Activated naive CD4-positive, alpha-beta T cell treated with anti-CD3 and anti-CD28 coated beads for 36 hours (primary cell): ENCODE measurements around the gene NOX3. TPM values are rescaled to one million over a fixed set of nuclear protein-coding genes. Genes with fewer than 3 reads are reported as not detected.
"Not testable (repeated sequence)": the region's sequence is repeated elsewhere in the genome, so short reads cannot be mapped to it uniquely, and the experiment has no call there.

Experiments
- CTCF ChIA-PET: fragments of 350-600 bp; sonication (Branson Sonifier 250); formaldehyde crosslinking; loops from one replicate; lab custom pipeline; 2021; ENCODE audit warnings: antibody characterized with exemption; lab: Charles Lee
- DNase-seq: peaks from one replicate; pipeline ENCODE4 v3.0.0-alpha.2; 2020
- H3K27ac Mint-ChIP-seq: one replicate; pipeline ENCODE4 v1.8.0; 2021; ENCODE audit warnings: mild to moderate bottlenecking, mixed read lengths
- H3K27me3 Mint-ChIP-seq: one replicate; pipeline ENCODE4 v1.8.0; 2021; ENCODE audit warnings: low read depth, mixed read lengths
- H3K36me3 Mint-ChIP-seq: one replicate; pipeline ENCODE4 v1.8.0; 2021; ENCODE audit warnings: low read depth, mixed read lengths
- H3K4me1 Mint-ChIP-seq: one replicate; pipeline ENCODE4 v1.8.0; 2021; ENCODE audit warnings: low read depth, mixed read lengths
- H3K4me3 Mint-ChIP-seq: one replicate; pipeline ENCODE4 v1.8.0; 2021; ENCODE audit warnings: mild to moderate bottlenecking, moderate library complexity, mixed read lengths
- H3K9me3 Mint-ChIP-seq: one replicate; pipeline ENCODE4 v1.8.0; 2021; ENCODE audit warnings: mixed read lengths
- intact Hi-C: fragments of 100-400 bp; cut with micrococcal nuclease; formaldehyde crosslinking; loops from one replicate; pipeline ENCODE4 v1.15.1; 2023
- total RNA-seq, 2 experiments: library from RNA; stranded (reverse); gene quantifications; one replicate each; pipeline ENCODE4 v1.2.3, GENCODE V29; 2021

Gene NOX3
- total RNA-seq, 2 experiments from 2014 or later: not detected

- H3K4me3 Mint-ChIP-seq: no peak overlapping the region
These were observed 81.0 kb downstream of the NOX3 start for GRCh38 chr6:155374681-155375080.

DNA sequence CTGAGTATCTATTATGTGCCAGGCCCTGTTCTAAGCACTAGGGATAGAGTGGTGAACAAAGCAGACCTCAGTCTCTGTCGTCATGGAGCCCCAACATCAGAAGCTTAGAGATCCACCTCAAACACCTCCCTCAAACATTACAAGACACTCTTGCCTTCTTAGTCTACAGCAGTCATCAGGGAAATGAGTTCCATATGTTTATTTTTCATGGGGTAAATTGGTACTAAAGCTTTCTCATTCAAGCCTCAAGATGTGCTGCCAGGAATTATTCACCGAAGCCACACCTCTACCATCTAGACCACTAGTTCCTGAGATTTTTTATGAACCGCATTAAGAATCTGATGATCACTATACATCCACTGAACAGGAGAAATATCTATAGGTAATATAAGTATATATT, 82.4 kb downstream of the NOX3 start:
- intact Hi-C loops: no loop called here
- H3K4me1 Mint-ChIP-seq: no peaks in the 10 kb centered on the region
- CTCF ChIA-PET: no interaction called here
- H3K4me3 Mint-ChIP-seq: no peak overlapping the region
- H3K27me3 Mint-ChIP-seq: no peaks in the 10 kb centered on the region
- no peaks in the 10 kb centered on the region for H3K9me3 Mint-ChIP-seq
- no peak overlapping the region for H3K27ac Mint-ChIP-seq
- H3K36me3 Mint-ChIP-seq: no peaks in the 10 kb centered on the region
- DNase-seq: no peak

More at GRCh38 chr6:155374681-155375080, 81.0 kb downstream of the NOX3 start:
- intact Hi-C loops: no loop called here
- no peak for DNase-seq
- Mint-ChIP-seq H3K4me1 (no peaks in the 10 kb centered on the region), H3K27ac (no peak overlapping the region), H3K9me3 (no peaks in the 10 kb centered on the region), H3K27me3 (no peaks in the 10 kb centered on the region), H3K36me3 (no peaks in the 10 kb centered on the region)
- CTCF ChIA-PET: no interaction called here

- H3K27ac Mint-ChIP-seq: no peak overlapping the region
- H3K4me3 Mint-ChIP-seq: no peak overlapping the region
- CTCF ChIA-PET: no interaction called here
- H3K27me3 Mint-ChIP-seq: no peaks in the 10 kb centered on the region
- no peaks in the 10 kb centered on the region for H3K36me3 Mint-ChIP-seq
- no peaks in the 10 kb centered on the region for H3K4me1 Mint-ChIP-seq
- DNase-seq: no peak
- no peaks in the 10 kb centered on the region for H3K9me3 Mint-ChIP-seq
- intact Hi-C loops: no loop called here
These were observed 83.4 kb downstream of the NOX3 start for GRCh38 chr6:155372256-155372655.

DNA sequence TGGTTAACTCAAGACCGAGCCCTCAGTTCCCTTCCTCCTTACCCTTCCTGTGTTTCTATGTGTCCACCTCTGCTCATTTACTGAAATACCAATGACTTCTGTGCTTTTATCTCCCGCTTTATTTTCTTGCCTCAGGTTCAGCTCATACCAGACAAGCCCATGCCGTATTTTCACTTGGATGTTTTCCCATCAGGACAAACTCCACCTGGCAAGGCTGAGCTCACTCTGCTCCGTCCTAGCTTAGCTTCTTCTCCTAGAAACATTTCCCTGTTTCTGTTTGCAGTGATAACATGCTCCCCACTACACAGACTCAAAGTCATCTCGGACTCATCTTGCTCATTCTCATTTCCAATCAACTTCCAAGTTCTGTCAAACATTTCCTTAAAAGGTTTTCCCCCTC, 84.4 kb downstream of the NOX3 start:
- Mint-ChIP-seq H3K27me3 (no peaks in the 10 kb centered on the region), H3K9me3 (no peaks in the 10 kb centered on the region), H3K27ac (no peak overlapping the region), H3K4me1 (no peaks in the 10 kb centered on the region), H3K4me3 (no peak overlapping the region), H3K36me3 (no peaks in the 10 kb centered on the region)
- CTCF ChIA-PET: no interaction called here
- no peak for DNase-seq
- intact Hi-C loops: no loop called here

GRCh38 chr6:155366325-155366724, 89.3 kb downstream of the NOX3 start:
- CTCF ChIA-PET: no interaction called here

GRCh38 chr6:155364844-155365437, 90.7 kb downstream of the NOX3 start:
- H3K9me3 Mint-ChIP-seq: peaks cover 4% of the 10 kb centered on the region
- no peak for DNase-seq
- H3K36me3 Mint-ChIP-seq: no peaks in the 10 kb centered on the region
- H3K27me3 Mint-ChIP-seq: no peaks in the 10 kb centered on the region
- no peak overlapping the region for H3K4me3 Mint-ChIP-seq
- no peak overlapping the region for H3K27ac Mint-ChIP-seq
- CTCF ChIA-PET: no interaction called here
- H3K4me1 Mint-ChIP-seq: no peaks in the 10 kb centered on the region
- intact Hi-C loops: no loop called here

More at GRCh38 chr6:155366325-155366724, 89.3 kb downstream of the NOX3 start:
- H3K27ac Mint-ChIP-seq: no peak overlapping the region
- no peaks in the 10 kb centered on the region for H3K36me3 Mint-ChIP-seq
- DNase-seq: no peak
- H3K4me3 Mint-ChIP-seq: no peak overlapping the region
- H3K4me1 Mint-ChIP-seq: no peaks in the 10 kb centered on the region
- H3K9me3 Mint-ChIP-seq: no peaks in the 10 kb centered on the region
- intact Hi-C loops: no loop called here
- no peaks in the 10 kb centered on the region for H3K27me3 Mint-ChIP-seq

DNA sequence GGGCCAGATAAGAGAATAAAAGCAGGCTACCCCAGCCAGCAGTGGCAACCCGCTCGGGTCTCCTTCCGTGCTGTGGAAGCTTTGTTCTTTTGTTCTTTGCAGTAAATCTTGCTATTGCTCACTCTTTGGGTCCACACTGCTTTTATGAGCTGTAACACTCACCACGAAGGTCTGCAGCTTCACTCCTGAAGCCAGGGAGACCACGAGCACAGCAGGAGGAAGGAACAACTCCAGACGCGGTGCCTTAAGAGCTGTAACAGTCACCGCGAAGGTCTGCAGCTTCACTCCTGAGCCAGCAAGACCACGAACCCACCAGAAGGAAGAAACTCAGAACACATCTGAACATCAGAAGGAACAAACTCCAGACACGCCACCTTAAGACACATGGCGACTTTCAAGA, 91.6 kb downstream of the NOX3 start:
- H3K27ac Mint-ChIP-seq, H3K9me3 Mint-ChIP-seq, DNase-seq, H3K27me3 Mint-ChIP-seq, CTCF ChIA-PET, intact Hi-C loops, H3K36me3 Mint-ChIP-seq, H3K4me1 Mint-ChIP-seq, H3K4me3 Mint-ChIP-seq: not testable (repeated sequence)

GRCh38 chr6:155362968-155363632, 92.5 kb downstream of the NOX3 start:
- H3K36me3 Mint-ChIP-seq, H3K9me3 Mint-ChIP-seq, H3K27ac Mint-ChIP-seq, H3K4me1 Mint-ChIP-seq, H3K27me3 Mint-ChIP-seq, intact Hi-C loops, H3K4me3 Mint-ChIP-seq, CTCF ChIA-PET, DNase-seq: not testable (repeated sequence)

GRCh38 chr6:155354167-155354566, 101.5 kb downstream of the NOX3 start:
- peaks cover under 1% of the 10 kb centered on the region for H3K27me3 Mint-ChIP-seq
- intact Hi-C loops: no loop called here
- H3K27ac Mint-ChIP-seq: no peak overlapping the region
- DNase-seq: no peak
- no peak overlapping the region for H3K4me3 Mint-ChIP-seq
- H3K9me3 Mint-ChIP-seq: peaks cover 16% of the 10 kb centered on the region
- H3K4me1 Mint-ChIP-seq: no peaks in the 10 kb centered on the region
- H3K36me3 Mint-ChIP-seq: peaks cover 5% of the 10 kb centered on the region
- CTCF ChIA-PET: no interaction called here

DNA sequence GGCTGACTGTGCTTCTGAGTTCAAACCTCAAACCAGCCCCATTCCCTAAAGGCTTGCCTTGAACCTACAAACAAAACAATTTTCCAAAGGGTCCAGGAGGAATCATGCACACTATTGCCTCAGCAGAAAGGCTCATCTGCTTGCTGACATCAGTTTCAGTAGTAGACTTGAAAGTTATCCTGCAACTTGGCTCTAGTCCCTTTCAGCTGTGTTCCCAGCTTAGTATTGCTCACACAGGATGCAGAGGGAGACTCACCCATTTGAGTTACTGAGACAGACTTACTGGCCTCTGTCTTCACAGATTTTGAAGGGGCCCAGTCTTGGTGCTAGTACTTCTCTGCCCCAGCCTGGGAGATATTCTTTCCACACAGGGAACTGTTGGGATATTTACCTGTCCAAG, 102.8 kb downstream of the NOX3 start:
- Mint-ChIP-seq H3K36me3 (peaks cover 5% of the 10 kb centered on the region), H3K4me1 (peaks cover 6% of the 10 kb centered on the region), H3K4me3 (no peak overlapping the region), H3K27ac (no peak overlapping the region), H3K27me3 (peaks cover 2% of the 10 kb centered on the region), H3K9me3 (peaks cover 19% of the 10 kb centered on the region)
- intact Hi-C loops: no loop called here
- DNase-seq: no peak
- CTCF ChIA-PET: interaction anchor here (0.5 to 0.8 kb wide), 2 partner anchors 8 to 13 kb away, joined by 3 to 8 read pairs; no protein-coding TSS in a partner anchor

- Mint-ChIP-seq H3K27me3 (peaks cover 2% of the 10 kb centered on the region), H3K27ac (no peak overlapping the region), H3K9me3 (peaks cover 26% of the 10 kb centered on the region), H3K4me3 (no peak overlapping the region), H3K4me1 (peaks cover 8% of the 10 kb centered on the region), H3K36me3 (peaks cover 5% of the 10 kb centered on the region)
- CTCF ChIA-PET: interaction anchor here (0.8 kb wide), 1 partner anchor 12 kb away, joined by 3 read pairs; no protein-coding TSS in a partner anchor
- DNase-seq: no peak
- intact Hi-C loops: no loop called here
These were observed 103.6 kb downstream of the NOX3 start for GRCh38 chr6:155352130-155352420.

DNA sequence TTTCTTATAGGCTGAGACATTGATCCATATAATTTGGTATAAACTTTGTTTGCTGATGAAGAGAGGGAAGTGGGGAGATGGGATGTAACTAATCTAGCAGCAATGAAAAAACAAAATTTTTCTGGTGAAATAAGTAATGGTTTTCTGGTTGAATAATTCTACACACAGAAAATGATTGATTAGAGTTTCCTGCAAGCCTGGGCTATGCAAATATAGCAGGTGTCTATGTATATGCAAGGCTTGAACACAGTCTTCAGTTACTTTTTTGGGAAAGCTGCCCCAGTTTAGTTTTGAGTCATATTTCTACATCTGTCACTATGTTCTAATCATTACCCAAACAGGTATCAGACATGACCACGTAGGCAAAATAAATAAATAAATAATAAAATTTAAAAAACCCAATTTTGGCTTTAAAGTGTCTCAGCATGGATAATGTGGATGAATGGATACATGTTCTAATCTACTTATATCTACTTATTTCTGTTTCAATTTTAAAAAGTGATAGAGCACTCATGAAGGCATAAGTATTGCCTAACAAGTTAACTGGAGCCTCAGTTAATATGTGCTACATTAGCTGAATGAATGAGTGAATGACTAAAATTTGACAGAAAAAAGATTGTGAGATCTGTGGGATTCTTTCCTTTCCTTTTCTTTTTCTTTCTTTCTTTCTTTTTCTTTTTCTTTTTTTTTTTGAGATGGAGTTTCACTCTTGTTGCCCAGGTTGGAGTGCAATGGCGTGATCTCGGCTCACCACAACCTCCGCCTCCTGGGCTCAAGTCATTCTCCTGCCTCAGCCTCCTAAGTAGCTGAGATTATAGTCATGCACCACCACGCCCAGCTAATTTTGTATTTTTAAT, 104.1 kb downstream of the NOX3 start:
- peaks cover 2% of the 10 kb centered on the region for H3K27me3 Mint-ChIP-seq

More for the DNA sequence above, 104.1 kb downstream of the NOX3 start:
- Mint-ChIP-seq H3K36me3 (peaks cover 9% of the 10 kb centered on the region), H3K4me3 (no peak overlapping the region), H3K27ac (no peak overlapping the region), H3K9me3 (peaks cover 32% of the 10 kb centered on the region), H3K4me1 (peaks cover 8% of the 10 kb centered on the region)
- CTCF ChIA-PET: interaction anchor here (0.7 to 0.8 kb wide), 2 partner anchors 12 to 74 kb away, joined by 3 to 4 read pairs; no protein-coding TSS in a partner anchor
- intact Hi-C loops: no loop called here
- no peak for DNase-seq
